H9 (cell line): ENCODE results near the gene AMER1. TPM values are rescaled to one million over a fixed set of nuclear protein-coding genes. Genes with fewer than 3 reads are reported as not detected.

ENCODE experiments used
- DNase-seq: peaks from one replicate; pipeline ENCODE4 v3.0.0-alpha.2; 2017
- H2AFZ ChIP-seq: one replicate; pipeline ENCODE4 v1.6.1; 2013; ENCODE audit warnings: mild to moderate bottlenecking, low read length, control low read depth, moderate library complexity
- H2AK5ac ChIP-seq: 2 replicates; pipeline ENCODE4 v1.6.1; 2013; ENCODE audit warnings: low read length, control low read depth, mixed read lengths; ENCODE audit not compliant: insufficient read length
- H2BK120ac ChIP-seq: one replicate; pipeline ENCODE4 v1.6.1; 2013; ENCODE audit warnings: low read depth, mild to moderate bottlenecking, low read length, control low read depth, inconsistent platforms; ENCODE audit not compliant: poor library complexity, severe bottlenecking
- H2BK12ac ChIP-seq: 2 replicates; pipeline ENCODE4 v1.6.1; 2013; ENCODE audit warnings: low read length, control low read depth, mixed read lengths, low read depth; ENCODE audit not compliant: insufficient read length
- H2BK15ac ChIP-seq: 2 replicates; pipeline ENCODE4 v1.6.1; 2013; ENCODE audit warnings: low read depth, low read length, control low read depth
- H2BK20ac ChIP-seq: one replicate; pipeline ENCODE4 v1.6.1; 2013; ENCODE audit warnings: low read depth, mild to moderate bottlenecking, low read length, control low read depth, inconsistent platforms; ENCODE audit not compliant: poor library complexity, severe bottlenecking
- H2BK5ac ChIP-seq: 2 replicates; pipeline ENCODE4 v1.6.1; 2013; ENCODE audit warnings: low read length, control low read depth, mixed read lengths; ENCODE audit not compliant: insufficient read length
- H3K14ac ChIP-seq: 2 replicates; pipeline ENCODE4 v1.6.1; 2013; ENCODE audit warnings: low read length, control low read depth; ENCODE audit not compliant: insufficient read depth
- H3K18ac ChIP-seq: 2 replicates; pipeline ENCODE4 v1.6.1; 2013; ENCODE audit warnings: low read depth, mild to moderate bottlenecking, mixed read lengths, low read length, control low read depth; ENCODE audit not compliant: insufficient read length
- H3K23ac ChIP-seq: 2 replicates; pipeline ENCODE4 v1.6.1; 2013; ENCODE audit warnings: low read length, control low read depth, mixed read lengths, low read depth; ENCODE audit not compliant: insufficient read length
- H3K23me2 ChIP-seq: 2 replicates; pipeline ENCODE4 v1.6.1; 2013; ENCODE audit warnings: low read depth, mild to moderate bottlenecking, mixed read lengths, low read length, control low read depth; ENCODE audit not compliant: insufficient read length, poor library complexity, severe bottlenecking
- H3K27ac ChIP-seq: 2 replicates; pipeline ENCODE4 v1.5.1; 2013; ENCODE audit warnings: low read length, control low read depth, mixed read lengths, low read depth; ENCODE audit not compliant: insufficient read length
- H3K27me3 ChIP-seq: 2 replicates; pipeline ENCODE4 v1.6.1; 2013; ENCODE audit warnings: low read length, control low read depth, inconsistent platforms; ENCODE audit not compliant: insufficient read depth
- H3K4ac ChIP-seq: 2 replicates; pipeline ENCODE4 v1.6.1; 2013; ENCODE audit warnings: low read depth, mild to moderate bottlenecking, control low read depth, inconsistent platforms, low read length, moderate library complexity
- H3K4me1 ChIP-seq: 2 replicates; pipeline ENCODE4 v1.6.1; 2013; ENCODE audit warnings: low read length, control low read depth, inconsistent platforms; ENCODE audit not compliant: insufficient read depth
- H3K4me2 ChIP-seq: 2 replicates; pipeline ENCODE4 v1.6.1; 2013; ENCODE audit warnings: low read length, control low read depth, mixed read lengths; ENCODE audit not compliant: insufficient read length, insufficient read depth
- H3K56ac ChIP-seq: 2 replicates; pipeline ENCODE4 v1.6.1; 2013; ENCODE audit warnings: low read depth, mild to moderate bottlenecking, mixed read lengths, low read length, control low read depth; ENCODE audit not compliant: insufficient read length
- H3K79me1 ChIP-seq: 2 replicates; pipeline ENCODE4 v1.6.1; 2013; ENCODE audit warnings: low read depth, mild to moderate bottlenecking, moderate library complexity, low read length, control low read depth, inconsistent platforms; ENCODE audit not compliant: insufficient read depth, poor library complexity, severe bottlenecking
- H3K79me2 ChIP-seq: 2 replicates; pipeline ENCODE4 v1.6.1; 2013; ENCODE audit warnings: low read length, control low read depth, inconsistent platforms; ENCODE audit not compliant: insufficient read depth
- H3K9ac ChIP-seq: 2 replicates; pipeline ENCODE4 v1.6.1; 2013; ENCODE audit warnings: low read length, control low read depth, mixed read lengths; ENCODE audit not compliant: insufficient read length; ENCODE audit errors: extremely low read depth
- H3K9me3 ChIP-seq: one replicate; pipeline ENCODE4 v1.6.1; 2013; ENCODE audit warnings: low read depth, low read length, inconsistent platforms; ENCODE audit not compliant: control insufficient read depth
- H3T11ph ChIP-seq: one replicate; pipeline ENCODE4 v1.6.1; 2013; ENCODE audit warnings: mild to moderate bottlenecking, low read length, control low read depth, inconsistent platforms
- H4K20me1 ChIP-seq: one replicate; pipeline ENCODE4 v1.6.1; 2013; ENCODE audit not compliant: control insufficient read depth, insufficient read length, insufficient read depth
- H4K5ac ChIP-seq: 2 replicates; pipeline ENCODE4 v1.6.1; 2013; ENCODE audit warnings: low read depth, mild to moderate bottlenecking, mixed read lengths, low read length, control low read depth; ENCODE audit not compliant: insufficient read length
- H4K8ac ChIP-seq: replicated peaks from 2 replicates; pipeline ENCODE4 v1.6.1; 2013; ENCODE audit warnings: low read length, control low read depth, mixed read lengths, low read depth; ENCODE audit not compliant: insufficient read length
- H4K91ac ChIP-seq: 2 replicates; pipeline ENCODE4 v1.6.1; 2013; ENCODE audit warnings: low read depth, mild to moderate bottlenecking, moderate library complexity, mixed read lengths, low read length, control low read depth; ENCODE audit not compliant: insufficient read length
- H3K27ac Mint-ChIP-seq, 3 experiments: 2 replicates in 2 of 3; 3 replicates in 1 of 3; pipeline ENCODE4 v1.8.0; 2020 to 2021; ENCODE audit warnings: mixed read lengths in 3 of 3, mild to moderate bottlenecking in 1 of 3, moderate library complexity in 1 of 3
- H3K27me3 Mint-ChIP-seq: 2 replicates; pipeline ENCODE4 v1.8.0; 2021; ENCODE audit warnings: low read depth, mild to moderate bottlenecking, moderate library complexity, mixed read lengths
- H3K36me3 Mint-ChIP-seq, 3 experiments: 2 replicates in 2 of 3; 3 replicates in 1 of 3; pipeline ENCODE4 v1.8.0; 2020 to 2021; ENCODE audit warnings: low read depth in 3 of 3, mixed read lengths in 3 of 3; ENCODE audit not compliant: insufficient read depth in 1 of 3
- H3K4me1 Mint-ChIP-seq, 2 experiments: 2 replicates each; pipeline ENCODE4 v1.8.0; 2020; ENCODE audit warnings: mixed read lengths in 2 of 2
- H3K4me3 Mint-ChIP-seq, 2 experiments: 2 replicates in 1 of 2; 3 replicates in 1 of 2; pipeline ENCODE4 v1.8.0; 2020 to 2021; ENCODE audit warnings: mild to moderate bottlenecking in 2 of 2, mixed read lengths in 2 of 2, moderate library complexity in 1 of 2
- H3K9me3 Mint-ChIP-seq, 2 experiments: 2 replicates in 1 of 2; 3 replicates in 1 of 2; pipeline ENCODE4 v1.8.0; 2020; ENCODE audit warnings: mild to moderate bottlenecking in 2 of 2, mixed read lengths in 2 of 2, moderate library complexity in 1 of 2
- WGBS: extraction: QIAGEN DNeasy Blood & Tissue Kit; methylation state at CpG from one replicate; pipeline ENCODE4 v1.1.7; 2013; ENCODE audit warnings: missing lambda C conversion rate, low lambda C conversion rate, mixed read lengths; ENCODE audit not compliant: insufficient read length; ENCODE audit errors: extremely low coverage; 5-methylcytosine and 5-hydroxymethylcytosine counted together
- total RNA-seq: library from RNA; stranded (reverse); gene quantifications from 2 replicates; pipeline ENCODE4 v1.2.1, GENCODE V29; 2021
- TF ChIP-seq, protein P1 (sequence below): fragments of 200-600 bp; sonication (generic); conservative IDR thresholded peaks from 3 replicates; pipeline ENCODE4 v1.8.0; 2021; ENCODE audit warnings: antibody characterized with exemption, mild to moderate bottlenecking

Gene AMER1
- total RNA-seq, 1 experiment from 2014 or later: 6.2 TPM

GRCh38 chrX:64188901-64189300 is 16.6 kb downstream of the AMER1 start:
- H2BK120ac ChIP-seq: no peak overlapping the region
- WGBS: no CpG with 5 or more reads among the region's 3 CpGs
- H3K4ac ChIP-seq: no peak overlapping the region
- peaks cover 22 to 30% (median 25%) of the 10 kb centered on the region in 3 experiments for H3K36me3 Mint-ChIP-seq
- H3K4me1 ChIP-seq: no peaks in the 10 kb centered on the region
- H4K5ac ChIP-seq: no peak overlapping the region
- no peak overlapping the region for H3T11ph ChIP-seq
- no peak overlapping the region for H3K4me2 ChIP-seq
- peaks cover 51% of the 10 kb centered on the region for H3K9me3 ChIP-seq
- H3K27ac Mint-ChIP-seq: no peak overlapping the region
- no peak overlapping the region for H3K9ac ChIP-seq
- no peak overlapping the region for H3K18ac ChIP-seq
- no peak overlapping the region for H3K14ac ChIP-seq
- H4K8ac ChIP-seq: no peak overlapping the region
- TF ChIP-seq, protein P1, sequence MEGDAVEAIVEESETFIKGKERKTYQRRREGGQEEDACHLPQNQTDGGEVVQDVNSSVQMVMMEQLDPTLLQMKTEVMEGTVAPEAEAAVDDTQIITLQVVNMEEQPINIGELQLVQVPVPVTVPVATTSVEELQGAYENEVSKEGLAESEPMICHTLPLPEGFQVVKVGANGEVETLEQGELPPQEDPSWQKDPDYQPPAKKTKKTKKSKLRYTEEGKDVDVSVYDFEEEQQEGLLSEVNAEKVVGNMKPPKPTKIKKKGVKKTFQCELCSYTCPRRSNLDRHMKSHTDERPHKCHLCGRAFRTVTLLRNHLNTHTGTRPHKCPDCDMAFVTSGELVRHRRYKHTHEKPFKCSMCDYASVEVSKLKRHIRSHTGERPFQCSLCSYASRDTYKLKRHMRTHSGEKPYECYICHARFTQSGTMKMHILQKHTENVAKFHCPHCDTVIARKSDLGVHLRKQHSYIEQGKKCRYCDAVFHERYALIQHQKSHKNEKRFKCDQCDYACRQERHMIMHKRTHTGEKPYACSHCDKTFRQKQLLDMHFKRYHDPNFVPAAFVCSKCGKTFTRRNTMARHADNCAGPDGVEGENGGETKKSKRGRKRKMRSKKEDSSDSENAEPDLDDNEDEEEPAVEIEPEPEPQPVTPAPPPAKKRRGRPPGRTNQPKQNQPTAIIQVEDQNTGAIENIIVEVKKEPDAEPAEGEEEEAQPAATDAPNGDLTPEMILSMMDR: no peak
- H2BK15ac ChIP-seq: no peak overlapping the region
- H3K27me3 ChIP-seq: no peaks in the 10 kb centered on the region
- H2BK20ac ChIP-seq: no peak overlapping the region
- peaks cover 0 to 4% of the 10 kb centered on the region in 2 experiments; a peak in 2 of 4 replicates for H3K4me1 Mint-ChIP-seq
- no peaks in the 10 kb centered on the region for H3K79me1 ChIP-seq
- peaks cover 66 to 68% of the 10 kb centered on the region in 2 experiments for H3K9me3 Mint-ChIP-seq
- H3K23me2 ChIP-seq: no peaks in the 10 kb centered on the region
- no peak overlapping the region for H3K27ac ChIP-seq
- no peak overlapping the region for H2BK12ac ChIP-seq
- no peak overlapping the region for H2AFZ ChIP-seq
- no peak for DNase-seq
- no peak overlapping the region for H4K91ac ChIP-seq
- H2BK5ac ChIP-seq: no peak overlapping the region
- H3K56ac ChIP-seq: no peak overlapping the region
- no peaks in the 10 kb centered on the region; the same call in 1 of the 2 replicates for H3K27me3 Mint-ChIP-seq
- no peak overlapping the region for H2AK5ac ChIP-seq
- no peaks in the 10 kb centered on the region for H4K20me1 ChIP-seq
- no peaks in the 10 kb centered on the region for H3K79me2 ChIP-seq
- no peak overlapping the region for H3K23ac ChIP-seq
- no peak overlapping the region; a peak in 1 of 5 replicates for H3K4me3 Mint-ChIP-seq
